OCI-LY1 (cell line): ENCODE measurements around the gene PCDHGB6.
A peak's percentile ranks its signal among the peaks of the same experiment; 100 is the strongest.

Experiments
- H2AFZ ChIP-seq: fragments of 200-600 bp; sonication (generic), shearing (Covaris generic); 2 replicates; pipeline ENCODE4 v1.6.0; 2014; ENCODE audit warnings: antibody characterized with exemption, mild to moderate bottlenecking, low read length
- H3F3A ChIP-seq: fragments of 200-600 bp; sonication (generic), shearing (Covaris generic); 2 replicates; pipeline ENCODE4 v1.6.0; 2014; ENCODE audit warnings: mild to moderate bottlenecking, antibody characterized with exemption, low read length, moderate library complexity; ENCODE audit not compliant: insufficient read depth
- H3K27ac ChIP-seq: fragments of 200-600 bp; sonication (generic); 2 replicates; pipeline ENCODE4 v1.5.1; 2014; ENCODE audit warnings: low read length, mixed run types, mild to moderate bottlenecking, low read depth; ENCODE audit not compliant: poor library complexity, severe bottlenecking
- H3K27me3 ChIP-seq: fragments of 200-600 bp; sonication (generic); 2 replicates; pipeline ENCODE4 v1.6.0; 2014; ENCODE audit warnings: antibody characterized with exemption, mild to moderate bottlenecking, low read length, moderate library complexity; ENCODE audit not compliant: insufficient read depth
- H3K36me3 ChIP-seq: fragments of 200-600 bp; sonication (generic); 2 replicates; pipeline ENCODE4 v1.6.1; 2014; ENCODE audit warnings: mild to moderate bottlenecking, antibody characterized with exemption, low read length, moderate library complexity, mixed read lengths; ENCODE audit not compliant: insufficient read depth
- H3K4me1 ChIP-seq: fragments of 200-600 bp; sonication (generic); 2 replicates; pipeline ENCODE4 v1.5.1; 2014; ENCODE audit warnings: mild to moderate bottlenecking, low read length, moderate library complexity; ENCODE audit not compliant: insufficient read depth, severe bottlenecking
- H3K4me2 ChIP-seq: fragments of 200-600 bp; sonication (generic), shearing (Covaris generic); 2 replicates; pipeline ENCODE4 v1.6.1; 2014; ENCODE audit warnings: low read length
- H3K4me3 ChIP-seq: fragments of 200-600 bp; sonication (generic); 2 replicates; pipeline ENCODE4 v1.5.1; 2014; ENCODE audit warnings: low read length, low read depth, mild to moderate bottlenecking, mixed read lengths; ENCODE audit not compliant: poor library complexity, severe bottlenecking
- H3K79me2 ChIP-seq: fragments of 200-600 bp; shearing (Covaris generic); 2 replicates; pipeline ENCODE4 v1.6.1; 2016; ENCODE audit warnings: mixed run types, low read length, mixed read lengths; ENCODE audit not compliant: insufficient read depth
- H3K9ac ChIP-seq: fragments of 200-600 bp; sonication (generic), shearing (Covaris generic); 2 replicates; pipeline ENCODE4 v1.6.1; 2014; ENCODE audit warnings: mild to moderate bottlenecking, low read length, mixed read lengths
- H3K9me2 ChIP-seq: fragments of 200-600 bp; sonication (generic), shearing (Covaris generic); 2 replicates; pipeline ENCODE4 v1.6.1; 2014; ENCODE audit warnings: low read depth, mild to moderate bottlenecking, low read length, mixed read lengths
- H3K9me3 ChIP-seq: fragments of 200-600 bp; shearing (Covaris generic); 2 replicates; pipeline ENCODE4 v1.6.1; 2014; ENCODE audit warnings: low read length, mixed read lengths
- H4K20me1 ChIP-seq: fragments of 200-600 bp; sonication (generic), shearing (Covaris generic); 2 replicates; pipeline ENCODE4 v1.6.0; 2016; ENCODE audit warnings: mild to moderate bottlenecking, low read length; ENCODE audit not compliant: insufficient read depth
- CTCF ChIP-seq: fragments of 200-600 bp; sonication (generic), shearing (Covaris generic); IDR thresholded peaks from 2 replicates; pipeline ENCODE4 v1.5.1; 2017; ENCODE audit warnings: mild to moderate bottlenecking, antibody characterized with exemption, low read length, moderate library complexity, mixed read lengths
- EZH2 ChIP-seq: fragments of 200-600 bp; sonication (generic), shearing (Covaris generic); IDR thresholded peaks from 2 replicates; pipeline ENCODE4 v1.8.0; 2017; ENCODE audit warnings: borderline replicate concordance, mixed run types, mild to moderate bottlenecking, antibody characterized with exemption, low read length, moderate library complexity, mixed read lengths

PCDHGB6 gene

DNA sequence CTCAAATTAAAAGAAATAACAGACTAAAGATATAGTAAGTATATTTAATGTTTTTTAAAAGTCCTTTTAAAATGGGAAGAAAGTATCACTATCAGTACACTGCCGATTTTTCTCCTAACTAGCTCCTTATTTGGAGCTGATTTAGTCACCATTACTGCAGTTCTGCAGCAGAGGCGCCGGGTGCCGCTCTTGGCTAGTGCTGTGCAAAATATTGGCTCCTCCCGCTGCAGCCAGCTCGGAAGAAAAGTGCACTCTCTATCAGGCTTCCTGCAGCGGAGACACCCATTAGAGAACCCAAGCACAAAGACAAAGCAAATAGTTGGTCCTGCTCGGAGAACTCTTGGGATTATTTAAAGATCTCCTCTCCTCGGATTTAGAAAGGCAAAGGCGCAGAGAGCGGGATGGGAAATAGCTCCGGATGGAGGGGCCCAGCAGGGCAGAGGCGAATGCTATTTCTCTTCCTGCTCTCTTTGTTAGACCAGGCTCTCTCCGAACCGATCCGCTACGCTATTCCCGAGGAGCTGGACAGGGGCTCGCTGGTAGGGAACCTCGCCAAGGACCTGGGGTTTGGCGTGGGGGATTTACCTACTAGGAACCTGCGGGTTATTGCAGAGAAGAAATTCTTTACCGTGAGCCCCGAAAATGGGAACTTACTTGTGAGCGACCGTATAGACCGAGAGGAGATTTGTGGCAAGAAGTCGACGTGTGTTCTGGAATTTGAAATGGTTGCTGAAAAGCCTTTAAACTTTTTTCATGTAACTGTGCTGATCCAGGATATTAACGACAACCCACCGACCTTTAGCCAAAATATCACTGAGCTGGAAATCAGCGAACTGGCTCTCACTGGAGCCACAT is 37.6 kb upstream of the PCDHGB6 start, which contains the start of gene PCDHGB3:
PCDHGB3 (plus strand) TSS at position 249 of the 855 bp plus-strand sequence; CDS start at position 402, 153 bp downstream.
- Histone ChIP-seq H3K4me1 (no peaks in the 10 kb centered on the region), H4K20me1 (no peaks in the 10 kb centered on the region), H2AFZ (no peak within 1 kb of the TSS), H3K4me3 (no peak within 1 kb of the TSS), H3K36me3 (no peaks in the 10 kb centered on the region), H3K79me2 (no peaks in the 10 kb centered on the region), H3K27me3 (no peaks in the 10 kb centered on the region), H3F3A (no peaks in the 10 kb centered on the region), H3K9me3 (peaks cover 27% of the 10 kb centered on the region), H3K9me2 (no peaks in the 10 kb centered on the region), H3K27ac (no peak within 1 kb of the TSS), H3K9ac (no peak within 1 kb of the TSS), H3K4me2 (no peak within 1 kb of the TSS)
- 0 out of 2 replicates have a peak, but pooled peaks have one; percentile 13 for TF ChIP-seq CTCF
- TF ChIP-seq EZH2, result no peak

DNA sequence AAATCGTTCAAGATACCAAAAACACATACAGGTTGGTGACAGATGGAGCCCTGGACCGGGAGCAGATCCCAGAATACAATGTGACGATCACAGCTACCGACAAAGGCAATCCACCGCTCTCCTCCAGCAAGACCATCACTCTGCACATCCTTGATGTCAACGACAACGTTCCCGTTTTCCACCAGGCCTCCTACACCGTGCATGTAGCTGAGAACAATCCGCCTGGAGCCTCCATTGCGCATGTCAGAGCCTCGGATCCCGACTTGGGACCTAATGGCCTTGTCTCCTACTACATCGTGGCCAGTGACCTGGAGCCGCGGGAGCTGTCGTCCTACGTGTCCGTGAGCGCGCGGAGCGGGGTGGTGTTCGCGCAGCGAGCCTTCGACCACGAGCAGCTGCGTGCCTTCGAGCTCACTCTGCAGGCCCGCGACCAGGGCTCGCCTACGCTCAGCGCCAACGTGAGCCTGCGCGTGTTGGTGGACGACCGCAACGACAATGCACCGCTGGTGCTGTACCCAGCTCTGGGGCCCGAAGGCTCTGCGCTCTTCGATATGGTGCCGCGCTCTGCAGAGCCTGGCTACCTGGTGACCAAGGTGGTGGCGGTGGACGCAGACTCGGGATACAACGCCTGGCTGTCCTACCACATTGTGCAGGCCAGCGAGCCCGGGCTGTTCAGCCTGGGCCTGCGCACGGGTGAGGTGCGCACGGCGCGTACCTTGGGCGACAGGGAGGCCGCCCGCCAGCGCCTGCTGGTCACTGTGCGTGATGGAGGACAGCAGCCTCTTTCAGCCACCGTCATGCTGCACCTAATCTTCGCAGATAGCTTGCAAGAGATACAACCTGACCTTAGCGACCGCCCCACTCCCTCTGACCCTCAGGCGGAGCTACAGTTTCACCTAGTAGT is 36.0 kb upstream of the PCDHGB6 start:
- H3K9me2 ChIP-seq, result no peaks in the 10 kb centered on the region
- peaks cover 23% of the 10 kb centered on the region for H3K9me3 ChIP-seq
- no peak overlapping the region for H3K27ac ChIP-seq
- H4K20me1 ChIP-seq, result no peaks in the 10 kb centered on the region
- H2AFZ ChIP-seq, result no peak overlapping the region
- TF ChIP-seq EZH2 (no peak), CTCF (no peak)
- no peak overlapping the region for H3K4me3 ChIP-seq
- H3K79me2 ChIP-seq, result no peaks in the 10 kb centered on the region
- H3F3A ChIP-seq, result no peaks in the 10 kb centered on the region
- H3K27me3 ChIP-seq, result no peaks in the 10 kb centered on the region
- H3K36me3 ChIP-seq, result no peaks in the 10 kb centered on the region
- H3K4me1 ChIP-seq, result no peaks in the 10 kb centered on the region
- H3K4me2 ChIP-seq, result no peak overlapping the region
- H3K9ac ChIP-seq, result no peak overlapping the region

DNA sequence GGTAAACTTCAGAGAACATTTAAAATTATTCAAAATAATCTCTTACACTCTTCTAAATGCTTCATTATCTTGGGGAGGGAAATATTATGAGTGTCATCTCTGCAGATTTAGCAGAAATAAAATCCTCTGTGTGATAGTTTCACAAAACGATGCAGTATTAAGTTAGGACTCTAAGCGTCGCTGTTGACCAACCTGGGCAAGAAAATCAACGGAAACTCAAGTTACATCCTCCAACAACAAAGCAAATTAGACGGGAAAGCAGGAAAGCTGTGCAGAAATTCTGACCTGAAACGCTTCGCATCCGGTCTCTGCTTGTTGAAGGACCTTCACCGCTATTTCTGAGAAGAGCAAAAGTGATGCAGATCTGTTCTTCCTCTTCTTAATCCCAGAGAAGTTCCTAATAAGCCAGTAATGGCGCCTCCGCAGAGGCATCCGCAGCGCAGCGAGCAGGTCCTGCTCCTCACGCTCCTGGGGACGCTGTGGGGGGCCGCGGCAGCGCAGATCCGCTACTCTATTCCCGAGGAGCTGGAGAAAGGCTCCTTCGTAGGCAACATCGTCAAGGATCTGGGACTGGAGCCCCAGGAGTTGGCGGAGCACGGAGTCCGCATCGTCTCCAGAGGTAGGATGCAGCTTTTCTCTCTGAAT is 34.0 kb upstream of the PCDHGB6 start, which contains the start of gene PCDHGA6:
PCDHGA6 (plus strand) TSS at position 219 of the 645 bp plus-strand sequence; CDS start at position 412, 193 bp downstream.
- Histone ChIP-seq H3K9me3 (peaks cover 19% of the 10 kb centered on the region), H3K27me3 (no peaks in the 10 kb centered on the region), H3K4me2 (no peak within 1 kb of the TSS), H2AFZ (no peak within 1 kb of the TSS), H3K36me3 (no peaks in the 10 kb centered on the region), H3K4me3 (no peak within 1 kb of the TSS), H3K4me1 (no peaks in the 10 kb centered on the region), H3K9ac (no peak within 1 kb of the TSS), H3F3A (0 out of 2 replicates have a peak, but pooled peaks cover 3% of the 10 kb centered on the region), H3K27ac (no peak within 1 kb of the TSS), H3K9me2 (no peaks in the 10 kb centered on the region), H3K79me2 (no peaks in the 10 kb centered on the region), H4K20me1 (no peaks in the 10 kb centered on the region)
- TF ChIP-seq CTCF, result peak; percentile 18; the same call in 1 of the 2 replicates
- TF ChIP-seq EZH2, result no peak
